Right cardiac atrium (tissue), 5 donors: ENCODE measurements around the gene ELAPOR1. TPM values are rescaled to one million over a fixed set of nuclear protein-coding genes. Genes with fewer than 3 reads are reported as not detected.
"Not testable (repeated sequence)": the region's sequence is repeated elsewhere in the genome, so short reads cannot be mapped to it uniquely, and the experiment has no call there.

Experiments
- ATAC-seq, 2 donors: fragments of 200-7000 bp; cut with Tn5 transposase; one replicate each; pipeline versions ENCODE4 v1.8.0 to v1.9.1; 2020; ENCODE audit warnings: moderate library complexity in 2 of 2, mild to moderate bottlenecking in 1 of 2
- DNase-seq, 3 donors: peaks; one replicate each; pipeline ENCODE4 v3.0.0-alpha.2; 2020
- H3K27ac ChIP-seq: one replicate; pipeline ENCODE4 v1.5.1; 2013; ENCODE audit warnings: mild to moderate bottlenecking, low read length, control low read depth, moderate library complexity
- H3K27me3 ChIP-seq: one replicate; pipeline ENCODE4 v1.6.1; 2013; ENCODE audit not compliant: control insufficient read depth, insufficient read depth
- H3K4me1 ChIP-seq: one replicate; pipeline ENCODE4 v1.6.1; 2013; ENCODE audit warnings: low read length; ENCODE audit not compliant: control insufficient read depth, insufficient read depth
- H3K4me3 ChIP-seq: one replicate; pipeline ENCODE4 v1.5.1; 2013; ENCODE audit warnings: low read length, control low read depth
- H3K9me3 ChIP-seq: one replicate; pipeline ENCODE4 v1.6.1; 2013; ENCODE audit warnings: low read length; ENCODE audit not compliant: control insufficient read depth
- whole genome bisulfite sequencing: extraction: QIAGEN DNeasy Blood & Tissue Kit; methylation state at CpG from one replicate; pipeline ENCODE4 v1.1.7; 2013; 5-methylcytosine and 5-hydroxymethylcytosine counted together
- intact Hi-C, 4 donors: fragments of 100-400 bp; cut with DNase I; formaldehyde crosslinking; loops; one replicate each; pipeline versions ENCODE4 v1.11.0 to v1.14.0; 2022 to 2023
- polyA plus RNA-seq: library from polyadenylated mRNA; stranded (reverse); fragments of 200-250 nt; gene quantifications from one replicate; pipeline ENCODE4 v1.2.3, GENCODE V29; 2013
- total RNA-seq, 4 donors: library from RNA; stranded (reverse); fragmentation: NEBNext Ultra II Directional; extraction: Animal tissue kit (Norgen Biotek cat#: 25700); gene quantifications; one replicate each; pipeline ENCODE4 v1.2.1, GENCODE V29; 2021
- donor health status: healthy with polysubstance abuse.
- donor health status: DM: no; HTN: yes; CAD: no.
- donor health status: DM: no; HTN: no; CAD: no.
- donor health status: DM: no; HTN: yes; CAD: no; lungs with severe emphysema.
- donor health status: DM: yes; HTN: yes; CAD: no.

The ELAPOR1 gene
- total and polyA plus RNA-seq, 5 donors, result 0.18 to 0.51 (median 0.29) TPM

DNA sequence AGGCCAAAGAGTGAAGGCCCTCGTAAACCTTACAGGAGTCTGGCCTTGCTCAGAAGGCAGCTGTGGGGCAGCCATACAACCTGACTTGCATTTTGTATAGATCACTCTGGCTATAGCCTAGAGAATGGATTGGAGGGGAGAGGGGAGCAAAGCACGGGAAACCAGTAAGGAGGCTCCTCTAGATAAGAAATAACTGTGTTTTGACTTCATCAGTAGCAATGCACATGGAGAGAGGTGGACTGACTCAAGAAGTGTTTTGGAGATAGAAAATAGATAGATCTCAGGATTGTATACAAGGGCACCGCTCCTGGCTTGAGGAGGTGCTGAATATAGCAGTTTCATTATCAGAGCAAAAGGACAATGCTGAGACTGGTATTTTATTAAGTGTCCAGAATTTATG lies 26.5 kb downstream of the ELAPOR1 start:
- intact Hi-C loops, result no loop called here
- Histone ChIP-seq H3K27me3 (no peaks in the 10 kb centered on the region), H3K27ac (no peak overlapping the region), H3K4me1 (no peaks in the 10 kb centered on the region), H3K4me3 (no peak overlapping the region), H3K9me3 (no peaks in the 10 kb centered on the region)
- ATAC-seq (no peak), DNase-seq (no peak)
- WGBS, result 71% methylated on average over 3 of the region's 3 CpGs

DNA sequence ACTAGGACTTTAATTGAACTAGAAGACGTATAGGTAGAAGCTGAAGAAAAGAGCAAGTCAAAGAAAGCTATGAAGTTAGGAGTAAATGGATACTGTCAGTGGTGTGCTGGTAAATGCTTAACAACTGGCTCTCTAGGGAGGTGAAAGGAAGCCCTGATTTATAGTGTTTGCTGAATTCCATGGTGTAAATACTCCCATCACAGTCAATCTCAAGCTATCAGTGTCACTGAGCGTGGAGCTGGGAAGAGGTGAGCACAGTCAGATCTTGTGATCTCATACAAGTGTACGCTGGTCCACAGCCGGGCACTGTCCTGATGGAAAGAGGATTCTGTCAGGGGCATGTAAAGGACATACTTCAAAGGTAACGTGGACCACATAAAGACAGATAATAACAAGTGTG lies 28.3 kb downstream of the ELAPOR1 start:
- H3K9me3 ChIP-seq, result no peaks in the 10 kb centered on the region
- no peak for ATAC-seq
- intact Hi-C loops, result no loop called here
- DNase-seq, result no peak
- no peak overlapping the region for H3K4me3 ChIP-seq
- no peak overlapping the region for H3K27ac ChIP-seq
- 88% methylated on average over 5 of the region's 5 CpGs for WGBS
- no peaks in the 10 kb centered on the region for H3K27me3 ChIP-seq
- H3K4me1 ChIP-seq, result no peaks in the 10 kb centered on the region

DNA sequence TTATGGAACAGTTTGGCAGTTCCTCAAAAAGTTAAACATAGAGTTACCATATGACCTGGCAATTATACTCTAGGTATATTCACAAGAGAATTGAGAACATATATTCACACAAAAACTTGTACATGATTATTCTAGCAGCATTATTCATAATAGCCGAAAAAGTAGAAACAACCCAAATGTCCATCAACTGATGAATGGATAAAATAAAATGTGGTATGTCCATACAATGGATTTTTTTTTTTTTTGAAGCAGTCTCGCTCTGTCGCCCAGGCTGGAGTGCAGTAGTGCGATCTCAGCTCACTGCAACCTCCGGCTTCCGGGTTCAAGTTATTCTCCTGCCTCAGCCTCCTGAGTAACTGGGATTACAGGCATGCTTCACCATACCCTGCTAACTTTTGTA lies 28.8 kb downstream of the ELAPOR1 start:
- H3K4me3 ChIP-seq, H3K27ac ChIP-seq, H3K9me3 ChIP-seq, ATAC-seq, H3K27me3 ChIP-seq, DNase-seq, intact Hi-C loops, H3K4me1 ChIP-seq: not testable (repeated sequence)
- WGBS, result 94% methylated on average over 6 of the region's 6 CpGs

DNA sequence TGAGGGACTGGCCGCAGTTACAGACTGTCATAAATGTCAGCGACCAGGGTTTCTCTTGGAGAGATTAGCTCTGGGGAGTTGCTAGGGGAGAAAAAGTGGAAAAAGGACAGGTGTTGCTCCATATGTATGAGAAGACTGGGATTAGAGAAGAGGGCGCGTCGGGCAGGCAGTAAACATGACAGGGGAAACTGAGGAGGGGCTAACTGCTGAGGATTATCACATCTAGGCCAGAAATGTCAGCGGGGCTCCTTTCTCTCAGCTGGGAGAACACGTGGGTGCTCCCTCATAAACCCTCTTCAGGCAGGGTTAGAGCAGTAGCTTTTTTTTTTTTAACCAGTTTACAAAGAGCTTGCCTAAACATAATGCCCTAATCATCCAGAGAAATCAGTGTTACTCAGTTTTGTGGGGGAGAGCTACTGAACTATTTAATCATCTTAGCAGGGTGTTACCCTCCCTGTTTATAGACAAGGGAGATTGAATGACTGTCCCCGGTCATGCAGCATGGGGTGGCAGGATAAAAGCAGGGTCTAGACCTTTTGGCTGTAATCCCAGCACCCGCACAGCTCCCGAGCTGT lies 35.2 kb downstream of the ELAPOR1 start:
- DNase-seq (no peak), ATAC-seq (no peak)
- Histone ChIP-seq H3K4me1 (no peaks in the 10 kb centered on the region), H3K9me3 (no peaks in the 10 kb centered on the region), H3K27ac (no peak overlapping the region), H3K4me3 (no peak overlapping the region), H3K27me3 (no peaks in the 10 kb centered on the region)
- 75% methylated on average over 10 of the region's 10 CpGs for WGBS
- intact Hi-C loops, result no loop called here

DNA sequence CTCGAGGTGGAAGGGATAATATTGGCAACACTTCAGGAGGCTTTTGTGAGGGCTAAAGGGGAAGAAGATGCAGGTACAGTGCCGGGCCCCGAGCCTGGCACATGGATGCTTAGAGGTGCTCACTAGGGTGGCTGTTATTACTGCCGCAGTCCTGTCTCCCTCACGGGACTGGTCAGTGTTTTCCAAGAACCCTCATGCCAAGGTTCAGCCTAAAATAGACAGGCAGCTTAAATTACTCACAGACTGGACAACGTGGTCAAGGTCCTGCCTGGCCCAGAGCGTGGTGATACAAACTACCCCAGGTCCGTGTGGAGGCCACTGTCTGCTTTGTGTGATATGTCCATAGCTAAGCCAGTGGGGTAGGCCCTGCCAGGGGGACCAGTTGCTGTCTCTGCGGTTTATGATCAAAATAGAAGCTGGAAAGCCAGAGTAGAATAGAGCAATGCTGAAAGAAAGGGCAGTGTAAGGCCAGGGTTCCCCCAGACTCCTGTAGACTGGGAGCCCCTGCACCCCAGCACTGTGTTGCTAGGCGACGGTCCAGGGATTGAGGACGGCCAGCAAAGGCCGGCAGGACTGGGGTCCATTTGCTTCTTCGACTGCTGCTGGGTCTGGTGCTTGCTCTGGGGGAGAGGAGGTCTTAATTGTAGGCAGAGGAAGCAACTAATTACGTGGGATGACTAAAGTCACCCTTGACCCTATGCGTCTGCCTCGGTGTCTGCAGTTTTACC lies 36.1 kb downstream of the ELAPOR1 start:
- no peak overlapping the region for H3K4me3 ChIP-seq
- no peaks in the 10 kb centered on the region for H3K27me3 ChIP-seq
- WGBS, result 72% methylated on average over 17 of the region's 17 CpGs
- no peaks in the 10 kb centered on the region for H3K4me1 ChIP-seq
- no peaks in the 10 kb centered on the region for H3K9me3 ChIP-seq
- peak in 1 of 3 donors; percentile 51 for DNase-seq
- peak overlapping the region; percentile 30 for H3K27ac ChIP-seq
- ATAC-seq, result peak; percentile 63 to 72
- intact Hi-C loops, result no loop called here

DNA sequence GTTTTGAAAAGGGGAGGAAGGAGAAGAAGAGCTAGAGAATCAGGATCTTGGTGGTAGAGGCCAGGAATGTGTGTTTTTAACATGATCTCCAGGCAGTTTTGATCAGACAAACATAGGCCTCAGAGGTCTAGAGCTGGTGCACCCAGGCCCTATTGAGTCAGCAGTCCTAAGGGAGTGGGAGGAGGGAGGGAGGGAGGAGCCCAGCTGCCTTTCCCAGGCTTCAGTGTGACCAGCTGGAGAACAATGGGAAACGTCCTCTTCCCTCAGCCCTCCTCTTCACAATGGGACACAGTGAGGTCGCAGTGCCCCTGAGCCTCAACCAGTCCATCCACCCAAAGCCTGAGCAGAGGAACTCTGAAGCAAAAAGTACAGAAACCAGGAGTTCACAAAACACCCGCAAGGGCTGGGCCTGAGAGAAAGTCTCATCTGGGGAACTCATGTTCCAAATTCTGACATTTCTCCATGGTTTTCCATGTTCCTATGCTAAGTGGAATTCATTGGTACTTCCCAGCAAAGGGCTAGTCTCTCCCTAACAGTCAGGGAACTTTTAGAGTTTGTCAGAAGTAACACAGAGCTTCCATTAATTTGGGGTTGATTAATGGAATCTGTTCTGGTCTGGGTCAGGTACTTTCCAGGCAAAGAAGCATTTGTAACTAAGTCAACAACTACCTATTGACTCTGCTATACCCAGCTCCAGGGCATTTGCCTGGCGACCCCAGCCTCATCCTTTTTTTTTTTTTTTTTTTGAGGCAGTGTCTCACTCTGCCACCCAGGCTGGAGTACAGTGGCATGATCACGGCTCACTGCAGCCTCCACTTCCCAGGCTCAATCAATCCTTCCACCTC lies 37.5 kb downstream of the ELAPOR1 start:
- intact Hi-C loops, result no loop called here
- H3K4me3 ChIP-seq, result no peak overlapping the region
- H3K4me1 ChIP-seq, result no peaks in the 10 kb centered on the region
- ATAC-seq, result peak; percentile 81 to 93
- no peak overlapping the region for H3K27ac ChIP-seq
- no peaks in the 10 kb centered on the region for H3K27me3 ChIP-seq
- 70% methylated on average over 5 of the region's 5 CpGs for WGBS
- DNase-seq, result peak; percentile 42 to 68 (median 66)
- H3K9me3 ChIP-seq, result no peaks in the 10 kb centered on the region

DNA sequence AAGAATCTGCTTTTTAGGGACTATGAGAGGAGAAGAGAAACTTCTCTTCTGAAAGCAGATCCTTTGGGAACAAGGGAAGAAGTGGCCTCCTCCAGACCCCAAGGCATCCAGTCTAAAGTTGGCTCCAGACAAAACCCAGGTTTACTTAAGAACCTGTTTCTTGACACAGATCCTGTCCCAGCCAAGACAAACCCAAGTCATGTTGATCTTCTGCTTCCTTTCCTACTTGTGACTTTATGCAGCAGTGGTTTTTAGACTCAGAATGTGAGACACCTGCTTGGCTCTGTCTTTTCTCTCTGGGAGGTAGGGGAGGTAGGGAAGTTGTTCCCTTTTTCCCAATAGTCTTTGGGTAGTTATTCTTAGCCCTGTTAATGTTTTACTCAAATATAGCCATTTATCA lies 38.3 kb downstream of the ELAPOR1 start:
- ATAC-seq, result no peak
- Histone ChIP-seq H3K27me3 (no peaks in the 10 kb centered on the region), H3K27ac (no peak overlapping the region), H3K9me3 (no peaks in the 10 kb centered on the region), H3K4me1 (no peaks in the 10 kb centered on the region), H3K4me3 (no peak overlapping the region)
- DNase-seq, result no peak
- intact Hi-C loops, result no loop called here

DNA sequence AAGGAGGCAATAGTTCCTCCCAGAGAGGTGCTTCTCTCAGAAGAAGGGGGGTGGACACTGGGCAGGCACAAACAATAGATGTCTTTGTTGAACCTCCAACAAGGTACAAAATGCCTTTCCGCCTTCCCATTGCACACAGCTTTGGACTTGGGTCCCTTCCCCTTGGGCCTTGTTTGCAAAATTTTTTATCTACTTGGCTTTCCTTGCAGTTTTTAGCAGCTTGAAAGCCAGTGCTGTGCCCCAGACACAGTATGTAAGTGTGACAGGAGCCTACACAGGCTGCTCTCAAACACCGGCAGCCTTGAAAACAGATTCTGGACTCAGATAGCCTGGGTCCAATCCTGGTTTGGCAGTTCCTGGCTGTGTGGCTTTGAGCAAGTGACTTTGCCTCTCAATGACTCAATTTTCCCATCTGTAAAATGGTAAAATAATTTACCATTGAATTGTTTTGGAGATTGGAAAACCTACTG lies 43.0 kb downstream of the ELAPOR1 start:
- DNase-seq (no peak), ATAC-seq (no peak)
- H3K27me3 ChIP-seq, result no peaks in the 10 kb centered on the region
- intact Hi-C loops, result no loop called here
- no peak overlapping the region for H3K27ac ChIP-seq
- 80% methylated on average over 2 of the region's 2 CpGs for WGBS
- H3K4me3 ChIP-seq, result no peak overlapping the region
- H3K9me3 ChIP-seq, result no peaks in the 10 kb centered on the region
- no peaks in the 10 kb centered on the region for H3K4me1 ChIP-seq

DNA sequence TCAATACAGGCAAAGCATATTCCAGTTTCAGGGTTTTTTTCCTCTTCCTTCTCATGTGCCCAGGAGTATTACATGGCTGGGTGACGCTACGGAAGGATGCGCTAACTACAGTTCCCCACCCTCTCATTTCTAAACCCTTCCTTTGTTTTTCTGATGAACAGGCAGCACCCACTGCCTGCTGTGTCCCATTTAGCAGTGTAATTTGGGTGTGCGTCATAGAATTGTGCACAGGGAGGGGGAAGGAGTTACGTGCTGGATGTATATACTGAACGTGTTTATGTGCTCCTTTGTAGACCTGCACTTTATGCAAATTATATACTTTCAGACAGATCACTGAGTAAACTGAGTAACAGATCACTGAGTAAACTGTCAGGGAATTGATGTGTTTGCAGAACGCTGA lies 44.5 kb downstream of the ELAPOR1 start:
- H3K27ac ChIP-seq, result no peak overlapping the region
- H3K4me3 ChIP-seq, result no peak overlapping the region
- no peak for ATAC-seq
- no peaks in the 10 kb centered on the region for H3K9me3 ChIP-seq
- no peaks in the 10 kb centered on the region for H3K27me3 ChIP-seq
- 89% methylated on average over 7 of the region's 7 CpGs for WGBS
- peaks cover 3% of the 10 kb centered on the region for H3K4me1 ChIP-seq
- DNase-seq, result no peak
- intact Hi-C loops, result no loop called here

DNA sequence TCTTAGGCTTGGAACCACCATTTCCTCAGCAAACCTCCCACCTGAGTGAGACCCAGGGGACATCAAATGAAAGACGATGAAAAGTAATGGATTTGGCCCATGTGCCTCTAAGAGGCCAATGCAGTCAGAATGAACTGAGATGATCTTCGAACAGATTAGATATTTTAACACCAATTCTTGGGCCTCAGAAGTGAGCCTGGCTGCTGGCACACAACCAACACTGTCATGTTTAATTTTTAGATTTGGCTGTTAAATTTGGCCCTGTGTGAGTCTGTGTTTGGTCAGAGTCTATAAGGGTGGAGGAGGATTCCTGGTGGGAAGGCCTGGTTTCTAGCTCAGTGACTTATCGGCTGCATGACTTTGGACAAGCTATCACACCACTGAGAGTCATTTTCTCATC lies 45.4 kb downstream of the ELAPOR1 start:
- Histone ChIP-seq H3K27me3 (no peaks in the 10 kb centered on the region), H3K4me3 (no peak overlapping the region), H3K9me3 (no peaks in the 10 kb centered on the region), H3K4me1 (peaks cover 3% of the 10 kb centered on the region), H3K27ac (no peak overlapping the region)
- 80% methylated on average over 3 of the region's 3 CpGs for WGBS
- DNase-seq (no peak), ATAC-seq (no peak)
- intact Hi-C loops, result no loop called here
